K562 treated with DMSO at 1 percent for 12 hours (cell line): ENCODE results near the gene CCDC68. TPM values are rescaled to one million over a fixed set of nuclear protein-coding genes. Genes with fewer than 3 reads are reported as not detected.

Experiments used
- total RNA-seq: library from RNA; unstranded; fragments of 300-600 nt; gene quantifications from 2 replicates; pipeline ENCODE4 v1.2.3, GENCODE V29; 2022; ENCODE audit not compliant: insufficient read depth

The CCDC68 gene
- total RNA-seq, result 1.0 TPM in 1 of 2 replicates, not detected in the other

GRCh38 chr18:54958704-54959625 is at the start of gene CCDC68:
TSS of gene CCDC68 (minus strand) at chr18:54959461. CDS start at chr18:54942791, 16,670 bp downstream.

Other genes with a start within 250 kb of the CCDC68 start
- gene RAB27B, start 131.0 kb downstream of the CCDC68 start, total RNA-seq, result 0.39 and 2.1 TPM in 2 replicates